H9 (cell line): ENCODE measurements around the gene TBC1D9. TPM values are rescaled to one million over a fixed set of nuclear protein-coding genes. Genes with fewer than 3 reads are reported as not detected.

ENCODE experiments used
- DNase-seq: peaks from one replicate; pipeline ENCODE4 v3.0.0-alpha.2; 2017
- H2AFZ ChIP-seq: one replicate; pipeline ENCODE4 v1.6.1; 2013; ENCODE audit warnings: mild to moderate bottlenecking, low read length, control low read depth, moderate library complexity
- H2AK5ac ChIP-seq: 2 replicates; pipeline ENCODE4 v1.6.1; 2013; ENCODE audit warnings: low read length, control low read depth, mixed read lengths; ENCODE audit not compliant: insufficient read length
- H2BK120ac ChIP-seq: one replicate; pipeline ENCODE4 v1.6.1; 2013; ENCODE audit warnings: low read depth, mild to moderate bottlenecking, low read length, control low read depth, inconsistent platforms; ENCODE audit not compliant: poor library complexity, severe bottlenecking
- H2BK12ac ChIP-seq: 2 replicates; pipeline ENCODE4 v1.6.1; 2013; ENCODE audit warnings: low read length, control low read depth, mixed read lengths, low read depth; ENCODE audit not compliant: insufficient read length
- H2BK15ac ChIP-seq: 2 replicates; pipeline ENCODE4 v1.6.1; 2013; ENCODE audit warnings: low read depth, low read length, control low read depth
- H2BK20ac ChIP-seq: one replicate; pipeline ENCODE4 v1.6.1; 2013; ENCODE audit warnings: low read depth, mild to moderate bottlenecking, low read length, control low read depth, inconsistent platforms; ENCODE audit not compliant: poor library complexity, severe bottlenecking
- H2BK5ac ChIP-seq: 2 replicates; pipeline ENCODE4 v1.6.1; 2013; ENCODE audit warnings: low read length, control low read depth, mixed read lengths; ENCODE audit not compliant: insufficient read length
- H3K14ac ChIP-seq: 2 replicates; pipeline ENCODE4 v1.6.1; 2013; ENCODE audit warnings: low read length, control low read depth; ENCODE audit not compliant: insufficient read depth
- H3K18ac ChIP-seq: 2 replicates; pipeline ENCODE4 v1.6.1; 2013; ENCODE audit warnings: low read depth, mild to moderate bottlenecking, mixed read lengths, low read length, control low read depth; ENCODE audit not compliant: insufficient read length
- H3K23ac ChIP-seq: 2 replicates; pipeline ENCODE4 v1.6.1; 2013; ENCODE audit warnings: low read length, control low read depth, mixed read lengths, low read depth; ENCODE audit not compliant: insufficient read length
- H3K23me2 ChIP-seq: 2 replicates; pipeline ENCODE4 v1.6.1; 2013; ENCODE audit warnings: low read depth, mild to moderate bottlenecking, mixed read lengths, low read length, control low read depth; ENCODE audit not compliant: insufficient read length, poor library complexity, severe bottlenecking
- H3K27ac ChIP-seq: 2 replicates; pipeline ENCODE4 v1.5.1; 2013; ENCODE audit warnings: low read length, control low read depth, mixed read lengths, low read depth; ENCODE audit not compliant: insufficient read length
- H3K27me3 ChIP-seq: 2 replicates; pipeline ENCODE4 v1.6.1; 2013; ENCODE audit warnings: low read length, control low read depth, inconsistent platforms; ENCODE audit not compliant: insufficient read depth
- H3K4ac ChIP-seq: 2 replicates; pipeline ENCODE4 v1.6.1; 2013; ENCODE audit warnings: low read depth, mild to moderate bottlenecking, control low read depth, inconsistent platforms, low read length, moderate library complexity
- H3K4me1 ChIP-seq: 2 replicates; pipeline ENCODE4 v1.6.1; 2013; ENCODE audit warnings: low read length, control low read depth, inconsistent platforms; ENCODE audit not compliant: insufficient read depth
- H3K4me2 ChIP-seq: 2 replicates; pipeline ENCODE4 v1.6.1; 2013; ENCODE audit warnings: low read length, control low read depth, mixed read lengths; ENCODE audit not compliant: insufficient read length, insufficient read depth
- H3K56ac ChIP-seq: 2 replicates; pipeline ENCODE4 v1.6.1; 2013; ENCODE audit warnings: low read depth, mild to moderate bottlenecking, mixed read lengths, low read length, control low read depth; ENCODE audit not compliant: insufficient read length
- H3K79me1 ChIP-seq: 2 replicates; pipeline ENCODE4 v1.6.1; 2013; ENCODE audit warnings: low read depth, mild to moderate bottlenecking, moderate library complexity, low read length, control low read depth, inconsistent platforms; ENCODE audit not compliant: insufficient read depth, poor library complexity, severe bottlenecking
- H3K79me2 ChIP-seq: 2 replicates; pipeline ENCODE4 v1.6.1; 2013; ENCODE audit warnings: low read length, control low read depth, inconsistent platforms; ENCODE audit not compliant: insufficient read depth
- H3K9ac ChIP-seq: 2 replicates; pipeline ENCODE4 v1.6.1; 2013; ENCODE audit warnings: low read length, control low read depth, mixed read lengths; ENCODE audit not compliant: insufficient read length; ENCODE audit errors: extremely low read depth
- H3K9me3 ChIP-seq: one replicate; pipeline ENCODE4 v1.6.1; 2013; ENCODE audit warnings: low read depth, low read length, inconsistent platforms; ENCODE audit not compliant: control insufficient read depth
- H3T11ph ChIP-seq: one replicate; pipeline ENCODE4 v1.6.1; 2013; ENCODE audit warnings: mild to moderate bottlenecking, low read length, control low read depth, inconsistent platforms
- H4K20me1 ChIP-seq: one replicate; pipeline ENCODE4 v1.6.1; 2013; ENCODE audit not compliant: control insufficient read depth, insufficient read length, insufficient read depth
- H4K5ac ChIP-seq: 2 replicates; pipeline ENCODE4 v1.6.1; 2013; ENCODE audit warnings: low read depth, mild to moderate bottlenecking, mixed read lengths, low read length, control low read depth; ENCODE audit not compliant: insufficient read length
- H4K8ac ChIP-seq: replicated peaks from 2 replicates; pipeline ENCODE4 v1.6.1; 2013; ENCODE audit warnings: low read length, control low read depth, mixed read lengths, low read depth; ENCODE audit not compliant: insufficient read length
- H4K91ac ChIP-seq: 2 replicates; pipeline ENCODE4 v1.6.1; 2013; ENCODE audit warnings: low read depth, mild to moderate bottlenecking, moderate library complexity, mixed read lengths, low read length, control low read depth; ENCODE audit not compliant: insufficient read length
- H3K27ac Mint-ChIP-seq, 3 experiments: 2 replicates in 2 of 3; 3 replicates in 1 of 3; pipeline ENCODE4 v1.8.0; 2020 to 2021; ENCODE audit warnings: mixed read lengths in 3 of 3, mild to moderate bottlenecking in 1 of 3, moderate library complexity in 1 of 3
- H3K27me3 Mint-ChIP-seq: 2 replicates; pipeline ENCODE4 v1.8.0; 2021; ENCODE audit warnings: low read depth, mild to moderate bottlenecking, moderate library complexity, mixed read lengths
- H3K36me3 Mint-ChIP-seq, 3 experiments: 2 replicates in 2 of 3; 3 replicates in 1 of 3; pipeline ENCODE4 v1.8.0; 2020 to 2021; ENCODE audit warnings: low read depth in 3 of 3, mixed read lengths in 3 of 3; ENCODE audit not compliant: insufficient read depth in 1 of 3
- H3K4me1 Mint-ChIP-seq, 2 experiments: 2 replicates each; pipeline ENCODE4 v1.8.0; 2020; ENCODE audit warnings: mixed read lengths in 2 of 2
- H3K4me3 Mint-ChIP-seq, 2 experiments: 2 replicates in 1 of 2; 3 replicates in 1 of 2; pipeline ENCODE4 v1.8.0; 2020 to 2021; ENCODE audit warnings: mild to moderate bottlenecking in 2 of 2, mixed read lengths in 2 of 2, moderate library complexity in 1 of 2
- H3K9me3 Mint-ChIP-seq, 2 experiments: 2 replicates in 1 of 2; 3 replicates in 1 of 2; pipeline ENCODE4 v1.8.0; 2020; ENCODE audit warnings: mild to moderate bottlenecking in 2 of 2, mixed read lengths in 2 of 2, moderate library complexity in 1 of 2
- CTCF ChIP-seq: fragments of 200-600 bp; sonication (generic); conservative IDR thresholded peaks from 3 replicates; pipeline ENCODE4 v1.8.0; 2021; ENCODE audit warnings: antibody characterized with exemption, mild to moderate bottlenecking
- total RNA-seq: library from RNA; stranded (reverse); gene quantifications from 2 replicates; pipeline ENCODE4 v1.2.1, GENCODE V29; 2021

The TBC1D9 gene
- total RNA-seq, 1 experiment from 2014 or later: 0.63 TPM

GRCh38 chr4:140752291-140753068, 3.7 kb downstream of the TBC1D9 start:
- Histone ChIP-seq H2BK20ac (no peak overlapping the region), H3K23me2 (peaks cover 4% of the 10 kb centered on the region), H4K20me1 (no peaks in the 10 kb centered on the region), H2AFZ (no peak overlapping the region), H2AK5ac (no peak overlapping the region), H3K27ac (no peak overlapping the region), H3K18ac (no peak overlapping the region), H3K4ac (no peak overlapping the region), H4K5ac (no peak overlapping the region), H3K79me1 (no peaks in the 10 kb centered on the region), H3K23ac (no peak overlapping the region), H3K79me2 (no peaks in the 10 kb centered on the region), H3K9me3 (no peaks in the 10 kb centered on the region), H2BK120ac (no peak overlapping the region), H4K8ac (no peak overlapping the region), H2BK12ac (no peak overlapping the region), H2BK5ac (no peak overlapping the region), H3K14ac (no peak overlapping the region), H4K91ac (no peak overlapping the region), H3K56ac (no peak overlapping the region), H3K4me1 (no peaks in the 10 kb centered on the region), H3K4me2 (no peak overlapping the region), H3T11ph (no peak overlapping the region), H3K9ac (no peak overlapping the region), H2BK15ac (no peak overlapping the region), H3K27me3 (peaks cover 20% of the 10 kb centered on the region; the same call in 1 of the 2 replicates)
- DNase-seq: no peak
- no peak for TF ChIP-seq CTCF
- H3K27me3 Mint-ChIP-seq: peaks cover 61% of the 10 kb centered on the region
- H3K4me1 Mint-ChIP-seq: peaks cover 13 to 14% of the 10 kb centered on the region in 2 experiments
- peaks cover 3 to 7% of the 10 kb centered on the region in 2 experiments; a peak in 3 of 5 replicates for H3K9me3 Mint-ChIP-seq
- H3K27ac Mint-ChIP-seq: no peak overlapping the region
- no peak overlapping the region for H3K4me3 Mint-ChIP-seq
- peaks cover 0 to 6% (median 2%) of the 10 kb centered on the region in 3 experiments; a peak in 2 of 7 replicates for H3K36me3 Mint-ChIP-seq
